Measurements from ENCODE around the gene STIL. TPM values are rescaled to one million over a fixed set of nuclear protein-coding genes. Genes with fewer than 3 reads are reported as not detected.
"Not testable (repeated sequence)": the region's sequence is repeated elsewhere in the genome, so short reads cannot be mapped to it uniquely, and the experiment has no call there.

STIL gene
- total RNA-seq, 4 donors from 2014 or later, result 2.8 to 4.2 (median 4.0) TPM

DNA sequence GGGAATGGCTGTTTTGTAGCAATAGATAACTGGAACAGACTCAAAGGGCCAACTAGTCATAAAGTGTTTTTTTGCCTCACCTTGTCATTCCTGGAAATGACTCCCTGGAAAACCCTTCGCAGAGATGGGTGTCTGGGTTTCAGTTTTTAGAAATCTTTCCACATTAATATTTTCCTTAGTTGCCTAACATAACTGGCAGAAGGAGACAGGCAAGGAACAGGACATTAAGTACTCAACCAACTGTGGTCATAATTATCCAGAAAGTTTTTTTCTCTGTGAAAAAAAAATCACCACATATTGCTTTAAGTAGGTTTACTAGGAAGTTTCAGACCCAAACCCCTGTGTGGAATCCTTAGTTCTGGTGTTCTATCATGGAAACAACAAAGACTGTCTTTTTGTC lies 16.3 kb upstream of the STIL start:
- Histone ChIP-seq H3K27ac (peak overlapping the region; percentile 39), H3K4me1 (peaks cover 28% of the 10 kb centered on the region)
- 84% methylated on average over 1 of the region's 1 CpG for WGBS

DNA sequence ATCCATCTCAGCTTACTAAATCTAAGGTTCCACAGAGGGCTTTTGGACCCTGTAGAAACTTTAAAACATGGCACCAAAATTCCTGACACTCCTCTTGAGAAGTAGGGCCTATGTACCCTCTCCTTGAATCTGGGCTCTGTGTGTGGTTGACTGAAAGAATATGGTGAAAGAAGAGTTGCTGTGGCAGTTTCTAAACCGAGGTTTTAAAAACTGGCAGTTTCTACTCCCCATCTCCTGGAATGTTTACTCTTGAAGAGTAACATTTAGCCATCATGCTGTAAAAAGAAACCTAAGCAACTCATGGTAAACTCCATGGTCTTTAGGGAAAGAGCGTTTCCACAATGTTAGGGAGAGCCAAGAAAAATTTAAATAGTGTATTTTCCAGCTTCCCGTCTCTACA lies 15.0 kb upstream of the STIL start:
- H3K4me3 ChIP-seq, result no peak overlapping the region
- peaks cover 21% of the 10 kb centered on the region for H3K4me1 ChIP-seq
- H3K27me3 ChIP-seq, result no peaks in the 10 kb centered on the region
- no peaks in the 10 kb centered on the region for H3K36me3 ChIP-seq
- WGBS, result 93% methylated on average over 3 of the region's 3 CpGs
- no peak for DNase-seq (ENCODE audit: low spot score in 2 of 2)
- peak overlapping the region; percentile 50 for H3K27ac ChIP-seq
- TF ChIP-seq EP300 (IDR thresholded peaks at IDR 0.05) (no peak), POLR2A (IDR thresholded peaks at IDR 0.05) (no peak), POLR2AphosphoS5 (IDR thresholded peaks at IDR 0.05) (no peak)
- TF ChIP-seq, protein P1, sequence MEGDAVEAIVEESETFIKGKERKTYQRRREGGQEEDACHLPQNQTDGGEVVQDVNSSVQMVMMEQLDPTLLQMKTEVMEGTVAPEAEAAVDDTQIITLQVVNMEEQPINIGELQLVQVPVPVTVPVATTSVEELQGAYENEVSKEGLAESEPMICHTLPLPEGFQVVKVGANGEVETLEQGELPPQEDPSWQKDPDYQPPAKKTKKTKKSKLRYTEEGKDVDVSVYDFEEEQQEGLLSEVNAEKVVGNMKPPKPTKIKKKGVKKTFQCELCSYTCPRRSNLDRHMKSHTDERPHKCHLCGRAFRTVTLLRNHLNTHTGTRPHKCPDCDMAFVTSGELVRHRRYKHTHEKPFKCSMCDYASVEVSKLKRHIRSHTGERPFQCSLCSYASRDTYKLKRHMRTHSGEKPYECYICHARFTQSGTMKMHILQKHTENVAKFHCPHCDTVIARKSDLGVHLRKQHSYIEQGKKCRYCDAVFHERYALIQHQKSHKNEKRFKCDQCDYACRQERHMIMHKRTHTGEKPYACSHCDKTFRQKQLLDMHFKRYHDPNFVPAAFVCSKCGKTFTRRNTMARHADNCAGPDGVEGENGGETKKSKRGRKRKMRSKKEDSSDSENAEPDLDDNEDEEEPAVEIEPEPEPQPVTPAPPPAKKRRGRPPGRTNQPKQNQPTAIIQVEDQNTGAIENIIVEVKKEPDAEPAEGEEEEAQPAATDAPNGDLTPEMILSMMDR (IDR thresholded peaks at IDR 0.05), result no peak
- no peaks in the 10 kb centered on the region for H3K9me3 ChIP-seq

More for the DNA sequence above, 16.3 kb upstream of the STIL start:
- no peaks in the 10 kb centered on the region for H3K27me3 ChIP-seq
- no peaks in the 10 kb centered on the region for H3K36me3 ChIP-seq
- peak in 1 of 3 donors; percentile 47 for TF ChIP-seq POLR2AphosphoS5 (IDR thresholded peaks at IDR 0.05)
- no peak for TF ChIP-seq POLR2A (IDR thresholded peaks at IDR 0.05)
- no peaks in the 10 kb centered on the region for H3K9me3 ChIP-seq
- no peak for DNase-seq (ENCODE audit: low spot score in 2 of 2)
- no peak overlapping the region for H3K4me3 ChIP-seq

DNA sequence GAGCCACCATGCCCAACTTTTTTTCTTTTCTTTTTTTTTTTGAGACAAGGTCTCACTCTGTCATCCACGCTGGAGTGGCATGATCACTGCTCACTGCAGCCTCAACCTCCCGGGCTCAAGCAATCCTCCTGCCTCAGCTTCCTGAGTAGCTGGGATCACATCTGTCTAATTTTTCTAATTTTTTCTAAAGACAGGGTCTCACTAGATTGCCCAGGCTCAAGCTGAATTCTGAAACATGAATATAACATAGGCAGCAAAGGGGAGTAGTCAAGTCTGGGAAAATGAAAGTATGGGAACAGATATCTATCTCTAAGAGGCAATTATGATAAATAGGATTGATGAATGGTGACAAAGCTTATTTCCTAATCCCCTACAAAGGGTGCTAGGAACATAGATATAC lies 12.3 kb upstream of the STIL start:
- Histone ChIP-seq H3K9me3 (no peaks in the 10 kb centered on the region), H3K4me3 (no peak overlapping the region), H3K27ac (no peak overlapping the region), H3K4me1 (peaks cover 4% of the 10 kb centered on the region), H3K36me3 (no peaks in the 10 kb centered on the region), H3K27me3 (no peaks in the 10 kb centered on the region)
- TF ChIP-seq POLR2AphosphoS5 (IDR thresholded peaks at IDR 0.05) (no peak), EP300 (IDR thresholded peaks at IDR 0.05) (no peak)
- 93% methylated on average over 2 of the region's 2 CpGs for WGBS
- no peak for DNase-seq (ENCODE audit: low spot score in 2 of 2)

DNA sequence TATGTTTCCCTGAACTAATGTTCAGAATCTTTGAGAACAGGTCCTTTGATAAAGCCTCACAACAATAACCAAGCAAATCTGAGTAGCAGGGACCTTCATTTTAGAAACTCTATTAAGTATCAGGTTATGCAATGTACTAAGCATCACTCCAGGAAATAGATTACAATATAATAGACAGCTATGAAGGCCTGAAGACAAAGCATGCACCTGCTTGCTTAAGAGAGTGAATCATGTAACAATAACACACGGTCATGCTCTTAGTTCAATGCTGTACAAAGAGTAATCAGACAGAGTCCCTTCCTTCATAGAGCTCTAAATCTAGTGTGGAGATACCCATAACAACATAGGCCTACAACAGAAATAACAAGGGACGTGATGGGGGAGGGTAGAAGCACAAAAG lies 11.6 kb upstream of the STIL start:
- DNase-seq (ENCODE audit: low spot score in 2 of 2), result no peak
- Histone ChIP-seq H3K36me3 (no peaks in the 10 kb centered on the region), H3K27ac (peak overlapping the region; percentile 23), H3K9me3 (no peaks in the 10 kb centered on the region), H3K4me3 (no peak overlapping the region), H3K27me3 (no peaks in the 10 kb centered on the region), H3K4me1 (no peaks in the 10 kb centered on the region)
- WGBS, result 69% methylated on average over 2 of the region's 2 CpGs
- TF ChIP-seq EP300 (IDR thresholded peaks at IDR 0.05) (no peak), POLR2AphosphoS5 (IDR thresholded peaks at IDR 0.05) (no peak), POLR2A (IDR thresholded peaks at IDR 0.05) (no peak)
- TF ChIP-seq, protein P1 (IDR thresholded peaks at IDR 0.05), result no peak

DNA sequence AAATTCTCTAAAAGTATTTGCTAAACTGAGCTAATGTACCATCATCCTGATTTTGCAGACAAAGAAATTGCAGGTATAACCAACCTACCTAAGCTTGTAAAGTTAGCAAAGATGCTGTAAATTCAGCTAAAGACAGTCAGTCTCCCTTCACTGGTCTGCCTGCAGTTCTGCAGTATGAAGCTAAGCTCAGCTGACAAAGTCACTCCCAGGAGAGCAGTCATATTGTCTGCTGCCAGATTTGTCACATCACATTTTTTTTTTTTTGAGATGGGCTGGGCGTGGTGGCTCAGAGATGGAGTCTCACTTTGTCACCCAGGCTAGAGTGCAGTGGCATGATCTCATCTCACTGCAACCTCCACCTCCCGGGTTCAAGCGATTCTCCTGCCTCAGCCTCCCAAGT lies 10.7 kb upstream of the STIL start:
- no peaks in the 10 kb centered on the region for H3K27me3 ChIP-seq
- no peak for DNase-seq (ENCODE audit: low spot score in 2 of 2)
- WGBS, result no CpG with 5 or more reads among the region's 3 CpGs
- H3K4me1 ChIP-seq, result no peaks in the 10 kb centered on the region
- no peaks in the 10 kb centered on the region for H3K36me3 ChIP-seq
- no peaks in the 10 kb centered on the region for H3K9me3 ChIP-seq
- no peak for TF ChIP-seq POLR2A (IDR thresholded peaks at IDR 0.05)
- TF ChIP-seq, protein P1 (IDR thresholded peaks at IDR 0.05), result no peak
- no peak for TF ChIP-seq EP300 (IDR thresholded peaks at IDR 0.05)
- no peak for TF ChIP-seq POLR2AphosphoS5 (IDR thresholded peaks at IDR 0.05)
- H3K4me3 ChIP-seq, result no peak overlapping the region
- H3K27ac ChIP-seq, result peak overlapping the region; percentile 23

DNA sequence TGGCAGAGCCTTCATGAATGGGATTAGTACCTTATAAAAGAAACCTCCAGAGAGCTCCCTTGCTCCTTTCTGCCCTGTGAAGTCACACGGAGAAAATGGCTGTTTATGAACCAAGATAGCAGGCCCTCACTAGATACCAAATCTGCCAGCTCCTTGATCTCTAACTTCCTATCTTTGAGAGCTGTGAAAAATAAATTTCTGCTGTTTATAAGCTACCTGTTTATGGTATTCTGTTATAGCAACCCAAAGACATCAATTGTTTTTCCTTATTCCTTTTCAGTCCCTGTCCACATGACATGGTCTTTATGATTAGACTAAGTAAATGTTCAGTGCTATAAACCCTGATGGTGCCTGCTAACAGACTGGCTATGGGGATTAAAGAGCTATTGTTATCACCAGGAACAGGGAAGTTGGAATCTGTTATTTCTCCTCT lies 9.7 kb upstream of the STIL start:
- H3K27ac ChIP-seq, result no peak overlapping the region
- no peaks in the 10 kb centered on the region for H3K36me3 ChIP-seq
- H3K9me3 ChIP-seq, result no peaks in the 10 kb centered on the region
- no peaks in the 10 kb centered on the region for H3K4me1 ChIP-seq
- DNase-seq (ENCODE audit: low spot score in 2 of 2), result no peak
- TF ChIP-seq EP300 (IDR thresholded peaks at IDR 0.05) (no peak), POLR2A (IDR thresholded peaks at IDR 0.05) (no peak), POLR2AphosphoS5 (IDR thresholded peaks at IDR 0.05) (no peak)
- TF ChIP-seq, protein P1 (IDR thresholded peaks at IDR 0.05), result no peak
- H3K4me3 ChIP-seq, result no peak overlapping the region
- 33% methylated on average over 1 of the region's 1 CpG for WGBS
- H3K27me3 ChIP-seq, result no peaks in the 10 kb centered on the region

DNA sequence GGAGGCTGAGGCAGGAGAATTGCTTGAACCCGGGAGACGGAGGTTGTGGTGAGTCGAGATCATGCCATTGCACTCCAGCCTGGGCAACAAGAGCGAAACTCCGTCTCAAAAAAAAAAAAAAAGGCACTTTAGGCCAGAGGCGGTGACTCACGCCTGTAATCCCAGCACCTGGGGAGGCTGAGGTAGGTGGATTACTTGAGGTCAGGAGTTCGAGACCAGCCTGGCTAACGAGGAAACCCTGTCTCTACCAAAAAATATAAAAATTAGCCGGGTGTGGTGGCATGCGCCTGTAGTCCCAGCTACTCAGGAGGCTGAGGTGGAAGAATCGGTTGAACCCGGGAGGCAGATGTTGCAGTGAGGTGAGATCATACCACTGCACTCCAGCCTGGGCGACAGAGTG lies 6.0 kb upstream of the STIL start:
- not testable (repeated sequence) for H3K4me3 ChIP-seq; H3K27ac ChIP-seq; H3K9me3 ChIP-seq; H3K36me3 ChIP-seq; H3K4me1 ChIP-seq; H3K27me3 ChIP-seq; DNase-seq (ENCODE audit: low spot score in 2 of 2)
- 93% methylated on average over 14 of the region's 14 CpGs for WGBS

All from suprapubic skin (tissue), 4 donors.